WTC11 (cell line): ENCODE measurements around the gene FOXL2NB.

Source experiments
- MAX ChIP-seq: sonication (generic); formaldehyde crosslinking; IDR thresholded peaks from 2 replicates; pipeline ENCODE4 v1.8.0; 2022; ENCODE audit warnings: mild to moderate bottlenecking, missing genetic modification reagents
- STAT6 ChIP-seq: sonication (generic); formaldehyde crosslinking; conservative IDR thresholded peaks from 2 replicates; pipeline ENCODE4 v1.8.1; 2023; ENCODE audit warnings: mild to moderate bottlenecking, low read depth, missing genetic modification reagents, moderate library complexity
- ZNF121 ChIP-seq: sonication (generic); formaldehyde crosslinking; IDR thresholded peaks from 2 replicates; pipeline ENCODE4 v1.8.0; 2023; ENCODE audit warnings: missing genetic modification reagents
- ZNF423 ChIP-seq: fragments of 250-450 bp; sonication (Bioruptor Pico); IDR thresholded peaks from 2 replicates; pipeline ENCODE4 v2.1.2; 2022; ENCODE audit warnings: mild to moderate bottlenecking, moderate library complexity
- TF ChIP-seq, protein P1 (sequence below): fragments of 200-600 bp; IDR thresholded peaks from 2 replicates; pipeline ENCODE4 v1.8.0; 2022; ENCODE audit warnings: antibody characterized with exemption

DNA sequence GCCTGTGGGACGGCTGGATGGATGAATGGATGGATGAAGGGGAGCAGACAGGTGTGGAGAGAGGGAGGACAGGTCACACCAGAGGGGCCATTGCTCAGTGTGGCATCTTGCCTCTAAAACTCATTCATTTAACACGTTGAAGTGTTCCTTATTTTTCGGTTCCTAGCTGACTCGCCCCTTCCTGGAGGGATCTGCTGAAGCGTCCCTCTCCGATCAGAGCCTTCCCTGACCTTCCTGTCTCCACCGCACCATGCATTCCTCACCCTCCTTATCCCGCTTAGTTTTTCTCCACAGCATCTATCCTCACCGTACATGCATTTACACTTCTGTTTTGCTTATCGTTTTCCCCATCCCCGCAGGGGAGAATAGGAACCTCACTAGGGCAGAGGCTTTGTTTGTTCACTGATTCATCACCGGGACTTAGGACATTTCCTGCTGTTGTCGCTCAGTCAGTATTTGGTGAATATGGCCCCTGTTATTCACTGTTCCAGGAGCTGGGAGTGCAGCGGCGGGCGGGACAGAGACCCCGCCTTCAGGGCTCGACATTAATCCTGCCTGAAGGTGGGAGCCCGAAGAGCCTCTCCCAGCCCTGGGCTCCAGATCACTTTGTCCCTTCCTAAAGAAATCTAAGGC, 32.0 kb upstream of the FOXL2NB start:
- TF ChIP-seq, protein P1, sequence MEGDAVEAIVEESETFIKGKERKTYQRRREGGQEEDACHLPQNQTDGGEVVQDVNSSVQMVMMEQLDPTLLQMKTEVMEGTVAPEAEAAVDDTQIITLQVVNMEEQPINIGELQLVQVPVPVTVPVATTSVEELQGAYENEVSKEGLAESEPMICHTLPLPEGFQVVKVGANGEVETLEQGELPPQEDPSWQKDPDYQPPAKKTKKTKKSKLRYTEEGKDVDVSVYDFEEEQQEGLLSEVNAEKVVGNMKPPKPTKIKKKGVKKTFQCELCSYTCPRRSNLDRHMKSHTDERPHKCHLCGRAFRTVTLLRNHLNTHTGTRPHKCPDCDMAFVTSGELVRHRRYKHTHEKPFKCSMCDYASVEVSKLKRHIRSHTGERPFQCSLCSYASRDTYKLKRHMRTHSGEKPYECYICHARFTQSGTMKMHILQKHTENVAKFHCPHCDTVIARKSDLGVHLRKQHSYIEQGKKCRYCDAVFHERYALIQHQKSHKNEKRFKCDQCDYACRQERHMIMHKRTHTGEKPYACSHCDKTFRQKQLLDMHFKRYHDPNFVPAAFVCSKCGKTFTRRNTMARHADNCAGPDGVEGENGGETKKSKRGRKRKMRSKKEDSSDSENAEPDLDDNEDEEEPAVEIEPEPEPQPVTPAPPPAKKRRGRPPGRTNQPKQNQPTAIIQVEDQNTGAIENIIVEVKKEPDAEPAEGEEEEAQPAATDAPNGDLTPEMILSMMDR = no peak
- TF ChIP-seq ZNF121 (CRISPR knock-in tag) (peak; percentile 2; the same call in 1 of the 2 replicates), MAX (no peak), STAT6 (CRISPR knock-in tag) (no peak), ZNF423 (no peak)
